HUDEP-2 (cell line): ENCODE measurements around the gene PRPSAP2.
A peak's percentile ranks its signal among the peaks of the same experiment; 100 is the strongest.

Experiments used
- DNase-seq, 76 experiments: peaks; one replicate each; lab custom pipeline; 2025; ENCODE audit not compliant: unreplicated experiment in 76 of 76; lab: John Stamatoyannopoulos, UW

PRPSAP2 gene

GRCh38 chr17:18960803-18961511 lies 103.0 kb downstream of the PRPSAP2 start:
- peak in 64 of 76 experiments; percentile 1 to 81 (median 54) for DNase-seq

GRCh38 chr17:18961634-18962493 lies 103.9 kb downstream of the PRPSAP2 start:
- DNase-seq: no peak

- no peak for DNase-seq
Observed at GRCh38 chr17:18962494-18962815, 104.5 kb downstream of the PRPSAP2 start.

- DNase-seq: no peak
Observed at GRCh38 chr17:18963126-18964017, 105.4 kb downstream of the PRPSAP2 start.

GRCh38 chr17:18964018-18964351 lies 106.1 kb downstream of the PRPSAP2 start:
- no peak for DNase-seq

GRCh38 chr17:18964550-18964949 lies 106.6 kb downstream of the PRPSAP2 start:
- DNase-seq: no peak

- DNase-seq: no peak
Observed at GRCh38 chr17:18965530-18966236, 107.8 kb downstream of the PRPSAP2 start.

GRCh38 chr17:18966831-18967624 lies 109.1 kb downstream of the PRPSAP2 start:
- no peak for DNase-seq

GRCh38 chr17:18967916-18968315 lies 110.0 kb downstream of the PRPSAP2 start:
- DNase-seq: no peak

- DNase-seq: no peak
Observed at GRCh38 chr17:18968345-18968744, 110.4 kb downstream of the PRPSAP2 start.

GRCh38 chr17:18968945-18969887 lies 111.3 kb downstream of the PRPSAP2 start:
- peak in 50 of 76 experiments; percentile 3 to 71 (median 36) for DNase-seq

- no peak for DNase-seq
Observed at GRCh38 chr17:18970582-18971480, 112.9 kb downstream of the PRPSAP2 start.

- DNase-seq: no peak
Observed at GRCh38 chr17:18971801-18972200, 113.9 kb downstream of the PRPSAP2 start.

GRCh38 chr17:18974407-18975149 lies 116.6 kb downstream of the PRPSAP2 start:
- DNase-seq: no peak

- DNase-seq: no peak
Observed at GRCh38 chr17:18975597-18975996, 117.7 kb downstream of the PRPSAP2 start.

GRCh38 chr17:18976201-18976600 lies 118.3 kb downstream of the PRPSAP2 start:
- no peak for DNase-seq

GRCh38 chr17:18977021-18977420 lies 119.1 kb downstream of the PRPSAP2 start:
- DNase-seq: no peak
